Mononuclear cell (primary cell): ENCODE results near the gene RAB35. TPM values are rescaled to one million over a fixed set of nuclear protein-coding genes. Genes with fewer than 3 reads are reported as not detected.

Experiments used
- H3K27me3 ChIP-seq: 2 replicates; pipeline ENCODE4 v1.6.0; 2011; ENCODE audit warnings: low read length, control low read depth; ENCODE audit not compliant: insufficient read depth
- H3K4me1 ChIP-seq: 2 replicates; pipeline ENCODE4 v1.5.1; 2011; ENCODE audit warnings: mild to moderate bottlenecking, low read length, control low read depth; ENCODE audit not compliant: insufficient read depth
- H3K4me3 ChIP-seq: 2 replicates; pipeline ENCODE4 v1.5.1; 2011; ENCODE audit warnings: mild to moderate bottlenecking, low read length, moderate library complexity
- H3K9me3 ChIP-seq: 2 replicates; pipeline ENCODE4 v1.5.1; 2011; ENCODE audit warnings: low read depth, mild to moderate bottlenecking, control low read depth, low read length
- total RNA-seq: library from RNA; depleted of rRNA; stranded (reverse); fragments of >200 nt; gene quantifications from one replicate; pipeline ENCODE4 v1.2.3, GENCODE V29; 2012

The RAB35 gene
- total RNA-seq, 1 donor: 17.2 TPM

- no peaks in the 10 kb centered on the region for H3K9me3 ChIP-seq
- H3K27me3 ChIP-seq: no peaks in the 10 kb centered on the region
- H3K4me1 ChIP-seq: peaks cover 13% of the 10 kb centered on the region
- H3K4me3 ChIP-seq: no peak overlapping the region
Observed at GRCh38 chr12:120090206-120090605, 26.3 kb downstream of the RAB35 start.

- H3K4me1 ChIP-seq: peaks cover 13% of the 10 kb centered on the region
- H3K4me3 ChIP-seq: no peak overlapping the region
- H3K9me3 ChIP-seq: no peaks in the 10 kb centered on the region
- no peaks in the 10 kb centered on the region for H3K27me3 ChIP-seq
Observed at GRCh38 chr12:120089796-120090195, 26.8 kb downstream of the RAB35 start.

- Histone ChIP-seq H3K4me3 (no peak overlapping the region), H3K27me3 (no peaks in the 10 kb centered on the region), H3K4me1 (peaks cover 13% of the 10 kb centered on the region), H3K9me3 (no peaks in the 10 kb centered on the region)
Observed at GRCh38 chr12:120089105-120089504, 27.4 kb downstream of the RAB35 start.

- H3K4me3 ChIP-seq: peak overlapping the region; percentile 2
- H3K4me1 ChIP-seq: peaks cover 13% of the 10 kb centered on the region
- H3K27me3 ChIP-seq: no peaks in the 10 kb centered on the region
- no peaks in the 10 kb centered on the region for H3K9me3 ChIP-seq
Observed at GRCh38 chr12:120086801-120087621, 29.5 kb downstream of the RAB35 start.

GRCh38 chr12:120085920-120086645 is 30.5 kb downstream of the RAB35 start:
- H3K4me1 ChIP-seq: peaks cover 13% of the 10 kb centered on the region
- no peak overlapping the region for H3K4me3 ChIP-seq
- no peaks in the 10 kb centered on the region for H3K9me3 ChIP-seq
- no peaks in the 10 kb centered on the region for H3K27me3 ChIP-seq

GRCh38 chr12:120081641-120082040 is 34.9 kb downstream of the RAB35 start:
- Histone ChIP-seq H3K4me3 (no peak overlapping the region), H3K9me3 (no peaks in the 10 kb centered on the region), H3K4me1 (peaks cover 1% of the 10 kb centered on the region), H3K27me3 (no peaks in the 10 kb centered on the region)

GRCh38 chr12:120079411-120080400 is 36.8 kb downstream of the RAB35 start:
- Histone ChIP-seq H3K4me3 (no peak overlapping the region), H3K9me3 (no peaks in the 10 kb centered on the region), H3K27me3 (no peaks in the 10 kb centered on the region), H3K4me1 (peaks cover 8% of the 10 kb centered on the region)

- Histone ChIP-seq H3K4me3 (no peak overlapping the region), H3K4me1 (peaks cover 12% of the 10 kb centered on the region), H3K9me3 (no peaks in the 10 kb centered on the region), H3K27me3 (no peaks in the 10 kb centered on the region)
Observed at GRCh38 chr12:120078868-120079267, 37.7 kb downstream of the RAB35 start.

GRCh38 chr12:120077260-120077659 is 39.3 kb downstream of the RAB35 start:
- Histone ChIP-seq H3K9me3 (no peaks in the 10 kb centered on the region), H3K27me3 (no peaks in the 10 kb centered on the region), H3K4me1 (peaks cover 12% of the 10 kb centered on the region), H3K4me3 (no peak overlapping the region)

- Histone ChIP-seq H3K4me1 (peaks cover 12% of the 10 kb centered on the region), H3K4me3 (no peak overlapping the region), H3K27me3 (no peaks in the 10 kb centered on the region), H3K9me3 (no peaks in the 10 kb centered on the region)
Observed at GRCh38 chr12:120076651-120077050, 39.9 kb downstream of the RAB35 start.

- Histone ChIP-seq H3K4me1 (peaks cover 12% of the 10 kb centered on the region), H3K27me3 (no peaks in the 10 kb centered on the region), H3K4me3 (no peak overlapping the region)
Observed at GRCh38 chr12:120075034-120075616, 41.4 kb downstream of the RAB35 start.

GRCh38 chr12:120072472-120073249 is 43.9 kb downstream of the RAB35 start:
- no peaks in the 10 kb centered on the region for H3K27me3 ChIP-seq
- no peak overlapping the region for H3K4me3 ChIP-seq
- H3K9me3 ChIP-seq: no peaks in the 10 kb centered on the region
- peaks cover 12% of the 10 kb centered on the region for H3K4me1 ChIP-seq

More at GRCh38 chr12:120075034-120075616, 41.4 kb downstream of the RAB35 start:
- H3K9me3 ChIP-seq: no peaks in the 10 kb centered on the region

- H3K27me3 ChIP-seq: no peaks in the 10 kb centered on the region
- no peak overlapping the region for H3K4me3 ChIP-seq
- H3K4me1 ChIP-seq: peaks cover 12% of the 10 kb centered on the region
- H3K9me3 ChIP-seq: no peaks in the 10 kb centered on the region
Observed at GRCh38 chr12:120071493-120072020, 45.0 kb downstream of the RAB35 start.
